DND-41 (cell line): ENCODE data around the gene PIH1D1.

Experiments used
- ATAC-seq: fragments of 200-7000 bp; cut with Tn5 transposase; 3 replicates; pipeline ENCODE4 v1.9.1; 2021; ENCODE audit warnings: low read depth; ENCODE audit not compliant: insufficient read depth
- DNase-seq: peaks from one replicate; pipeline ENCODE4 v3.0.0-alpha.2; 2020
- H2AFZ ChIP-seq: 2 replicates; pipeline ENCODE4 v1.6.0; 2012; ENCODE audit warnings: low read depth, low read length
- H3K27ac ChIP-seq: 2 replicates; pipeline ENCODE4 v1.5.1; 2012; ENCODE audit warnings: low read length, inconsistent platforms
- H3K27me3 ChIP-seq: fragments of 200-600 bp; sonication (generic); 2 replicates; pipeline ENCODE4 v1.6.0; 2012; ENCODE audit warnings: low read length, mild to moderate bottlenecking, inconsistent platforms; ENCODE audit not compliant: insufficient read depth, poor library complexity
- H3K36me3 ChIP-seq: 2 replicates; pipeline ENCODE4 v1.5.1; 2012; ENCODE audit warnings: low read length, inconsistent platforms; ENCODE audit not compliant: insufficient read depth
- H3K4me1 ChIP-seq: 2 replicates; pipeline ENCODE4 v1.5.1; 2012; ENCODE audit warnings: mild to moderate bottlenecking, low read length; ENCODE audit not compliant: insufficient read depth
- H3K4me2 ChIP-seq: 2 replicates; pipeline ENCODE4 v1.6.0; 2012; ENCODE audit warnings: mild to moderate bottlenecking, moderate library complexity, low read length, inconsistent platforms; ENCODE audit not compliant: insufficient read depth
- H3K4me3 ChIP-seq, 2 experiments: fragments of 200-600 bp in 1 of 2; shearing (Covaris generic) in 1 of 2; 2 replicates each; pipeline ENCODE4 v1.5.1; 2012 to 2016; ENCODE audit warnings: inconsistent platforms in 2 of 2, low read length in 2 of 2, mild to moderate bottlenecking in 2 of 2, low read depth in 1 of 2, moderate library complexity in 1 of 2
- H3K79me2 ChIP-seq: 2 replicates; pipeline ENCODE4 v1.6.0; 2012; ENCODE audit warnings: low read length, inconsistent platforms; ENCODE audit not compliant: insufficient read depth
- H3K9ac ChIP-seq: 2 replicates; pipeline ENCODE4 v1.6.0; 2012; ENCODE audit warnings: low read depth, mild to moderate bottlenecking, inconsistent platforms, low read length, moderate library complexity
- H3K9me3 ChIP-seq: 2 replicates; pipeline ENCODE4 v1.5.1; 2012; ENCODE audit warnings: low read length, moderate library complexity, mild to moderate bottlenecking, inconsistent platforms; ENCODE audit not compliant: insufficient read depth, severe bottlenecking
- H4K20me1 ChIP-seq: 2 replicates; pipeline ENCODE4 v1.6.0; 2012; ENCODE audit warnings: low read length; ENCODE audit not compliant: insufficient read depth
- CTCF ChIP-seq: IDR thresholded peaks from 2 replicates; pipeline ENCODE4 v1.5.1; 2012; ENCODE audit warnings: borderline replicate concordance, low read length, moderate library complexity, mild to moderate bottlenecking; ENCODE audit not compliant: poor library complexity, severe bottlenecking; ENCODE audit errors: extremely low read depth
- EZH2 ChIP-seq: IDR thresholded peaks from 3 replicates; pipeline ENCODE4 v1.6.1; 2012; ENCODE audit warnings: borderline replicate concordance, low read depth, mild to moderate bottlenecking, moderate library complexity, low read length, inconsistent platforms; ENCODE audit not compliant: severe bottlenecking

The PIH1D1 gene

GRCh38 chr19:49422407-49423070, 29.1 kb downstream of the PIH1D1 start:
- peaks cover 7% of the 10 kb centered on the region; the same call in 1 of the 2 replicates for H3K4me1 ChIP-seq
- H3K9ac ChIP-seq: no peak overlapping the region
- no peaks in the 10 kb centered on the region for H3K9me3 ChIP-seq
- no peak overlapping the region for H3K4me3 ChIP-seq
- TF ChIP-seq CTCF (no peak), EZH2 (no peak)
- DNase-seq: no peak
- no peak overlapping the region for H3K4me2 ChIP-seq
- H3K27ac ChIP-seq: no peak overlapping the region
- no peaks in the 10 kb centered on the region for H3K36me3 ChIP-seq
- no peak for ATAC-seq
- peaks cover 9% of the 10 kb centered on the region for H3K27me3 ChIP-seq
- no peaks in the 10 kb centered on the region for H3K79me2 ChIP-seq
- H4K20me1 ChIP-seq: no peaks in the 10 kb centered on the region
- no peak overlapping the region for H2AFZ ChIP-seq

GRCh38 chr19:49421878-49422202, 29.8 kb downstream of the PIH1D1 start:
- ATAC-seq: no peak

GRCh38 chr19:49421039-49421877, 30.4 kb downstream of the PIH1D1 start:
- no peak overlapping the region for H3K4me3 ChIP-seq
- H2AFZ ChIP-seq: no peak overlapping the region
- peaks cover 7% of the 10 kb centered on the region; the same call in 1 of the 2 replicates for H3K4me1 ChIP-seq
- H4K20me1 ChIP-seq: no peaks in the 10 kb centered on the region
- TF ChIP-seq CTCF (no peak), EZH2 (no peak)
- H3K27me3 ChIP-seq: peaks cover 10% of the 10 kb centered on the region
- no peak overlapping the region for H3K27ac ChIP-seq
- no peak overlapping the region for H3K4me2 ChIP-seq
- no peak overlapping the region for H3K9ac ChIP-seq
- ATAC-seq: no peak
- H3K36me3 ChIP-seq: no peaks in the 10 kb centered on the region
- H3K79me2 ChIP-seq: no peaks in the 10 kb centered on the region
- DNase-seq: no peak
- H3K9me3 ChIP-seq: no peaks in the 10 kb centered on the region

More at GRCh38 chr19:49421878-49422202, 29.8 kb downstream of the PIH1D1 start:
- no peak overlapping the region for H3K27ac ChIP-seq
- no peak overlapping the region for H3K4me2 ChIP-seq
- H3K4me1 ChIP-seq: peaks cover 7% of the 10 kb centered on the region; the same call in 1 of the 2 replicates
- peaks cover 10% of the 10 kb centered on the region for H3K27me3 ChIP-seq
- no peak for DNase-seq
- no peak overlapping the region for H3K9ac ChIP-seq
- H2AFZ ChIP-seq: no peak overlapping the region
- no peaks in the 10 kb centered on the region for H3K36me3 ChIP-seq
- no peak for TF ChIP-seq EZH2
- H4K20me1 ChIP-seq: no peaks in the 10 kb centered on the region
- H3K4me3 ChIP-seq: no peak overlapping the region
- H3K79me2 ChIP-seq: no peaks in the 10 kb centered on the region
- no peaks in the 10 kb centered on the region for H3K9me3 ChIP-seq

GRCh38 chr19:49420227-49420626, 31.4 kb downstream of the PIH1D1 start:
- Histone ChIP-seq H3K4me2 (no peak overlapping the region), H4K20me1 (no peaks in the 10 kb centered on the region), H3K36me3 (no peaks in the 10 kb centered on the region), H3K4me1 (peaks cover 7% of the 10 kb centered on the region; the same call in 1 of the 2 replicates), H3K79me2 (no peaks in the 10 kb centered on the region), H3K9me3 (no peaks in the 10 kb centered on the region), H3K9ac (no peak overlapping the region), H3K27me3 (peaks cover 10% of the 10 kb centered on the region), H2AFZ (no peak overlapping the region), H3K27ac (no peak overlapping the region), H3K4me3 (no peak overlapping the region)
- no peak for TF ChIP-seq EZH2
- no peak for TF ChIP-seq CTCF
- DNase-seq: no peak
- no peak for ATAC-seq
